OCI-M1 (cell line): ENCODE measurements around the gene CORO1C.

Source experiments
- DNase-seq: peaks from one replicate; lab custom pipeline; 2025; lab: John Stamatoyannopoulos, UW

CORO1C gene

DNA sequence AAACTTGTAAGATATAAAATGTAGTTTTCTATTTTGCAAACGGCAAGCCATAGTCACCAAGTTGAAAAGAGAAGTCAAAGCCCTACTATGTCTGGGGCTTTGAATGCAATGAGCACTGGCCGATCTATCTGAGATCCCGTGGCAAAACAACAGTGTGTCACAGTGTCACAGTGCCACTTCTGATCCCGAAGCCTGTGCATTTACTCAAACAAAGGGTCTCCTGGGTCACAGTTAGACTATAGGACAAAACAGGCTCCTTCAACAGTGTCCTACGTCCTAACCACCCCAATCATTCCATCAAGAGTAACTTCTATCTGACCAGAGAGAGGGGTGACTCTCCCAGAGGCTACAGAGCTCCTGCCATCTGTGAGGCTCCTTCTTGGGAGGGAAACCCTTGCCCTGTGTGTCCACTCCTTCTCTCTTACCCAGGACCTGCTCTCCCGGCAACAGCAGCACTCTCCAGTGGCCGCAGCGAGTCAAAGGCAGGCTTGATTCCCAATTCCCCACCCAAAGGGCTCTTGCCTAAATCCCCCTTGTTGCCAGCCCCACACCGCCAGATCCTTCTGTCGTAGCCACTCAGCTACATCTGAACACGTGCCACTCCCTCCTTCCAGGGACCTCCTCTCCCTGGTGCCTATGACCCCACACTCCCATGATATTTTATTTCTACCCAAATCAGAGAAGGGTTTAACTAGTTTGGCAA is 83.6 kb downstream of the CORO1C start:
- no peak for DNase-seq

- no peak for DNase-seq
Measured at GRCh38 chr12:108646600-108647579, 84.4 kb downstream of the CORO1C start.

DNA sequence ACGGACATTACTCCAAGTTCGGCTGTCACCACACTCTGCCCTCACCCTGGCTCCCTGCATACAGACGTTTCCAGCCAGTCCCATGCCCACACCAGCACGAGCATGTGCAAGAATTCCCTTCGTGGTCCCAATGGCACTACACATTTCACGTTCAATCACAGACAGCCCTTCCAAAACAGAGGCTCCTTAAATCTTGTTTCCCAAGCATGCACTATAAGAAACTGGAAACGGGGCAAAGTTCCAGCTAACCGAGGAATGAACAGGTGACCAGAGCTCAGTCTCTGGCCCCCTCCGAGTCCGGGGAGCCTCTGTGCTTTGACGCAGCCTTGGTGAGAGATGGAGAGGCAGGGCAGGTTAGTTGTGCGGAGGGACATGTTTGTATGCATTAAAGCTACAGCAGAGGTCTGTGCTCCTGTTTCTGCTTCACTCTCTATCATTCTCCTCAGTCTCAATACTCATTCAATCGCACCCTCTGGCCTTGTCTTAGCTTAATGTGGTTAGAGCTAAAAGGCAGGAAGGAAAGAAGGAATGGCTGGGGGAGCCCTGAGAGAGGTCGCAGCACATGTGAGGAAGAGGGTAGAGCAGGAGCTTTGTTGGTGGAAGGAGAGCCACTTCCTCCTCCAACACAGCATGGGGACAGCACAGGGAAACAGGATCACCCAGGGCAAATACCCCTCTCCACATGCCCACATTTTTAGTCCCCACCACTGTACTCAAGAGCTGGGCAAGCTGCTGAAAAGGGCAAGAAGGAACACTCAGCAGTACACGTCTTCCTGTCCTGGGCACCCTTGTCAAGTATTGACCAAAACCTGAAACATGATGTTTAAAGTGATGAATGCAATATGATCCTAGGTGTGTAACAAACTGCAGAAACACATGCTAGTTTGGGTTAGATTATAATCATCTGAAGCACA is 85.4 kb downstream of the CORO1C start:
- DNase-seq, result no peak

DNA sequence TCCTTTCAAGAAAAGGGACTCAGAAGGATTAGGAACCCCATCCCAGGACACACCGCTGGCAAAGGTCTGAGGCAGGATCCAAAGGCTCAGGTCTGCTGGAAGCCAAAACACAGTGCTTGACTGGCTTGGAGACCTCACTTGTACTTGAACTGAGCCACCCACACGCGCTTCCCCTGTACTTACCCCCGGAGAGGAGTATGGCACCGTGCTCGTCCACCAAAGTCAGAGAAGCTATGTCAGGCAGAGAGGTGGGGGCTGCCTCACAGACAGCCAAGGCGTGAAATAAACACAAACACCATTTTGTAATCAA is 86.6 kb downstream of the CORO1C start:
- DNase-seq, result no peak

GRCh38 chr12:108643941-108644810 is 87.1 kb downstream of the CORO1C start:
- DNase-seq, result no peak

- no peak for DNase-seq
Measured at GRCh38 chr12:108642899-108643654, 88.2 kb downstream of the CORO1C start.

DNA sequence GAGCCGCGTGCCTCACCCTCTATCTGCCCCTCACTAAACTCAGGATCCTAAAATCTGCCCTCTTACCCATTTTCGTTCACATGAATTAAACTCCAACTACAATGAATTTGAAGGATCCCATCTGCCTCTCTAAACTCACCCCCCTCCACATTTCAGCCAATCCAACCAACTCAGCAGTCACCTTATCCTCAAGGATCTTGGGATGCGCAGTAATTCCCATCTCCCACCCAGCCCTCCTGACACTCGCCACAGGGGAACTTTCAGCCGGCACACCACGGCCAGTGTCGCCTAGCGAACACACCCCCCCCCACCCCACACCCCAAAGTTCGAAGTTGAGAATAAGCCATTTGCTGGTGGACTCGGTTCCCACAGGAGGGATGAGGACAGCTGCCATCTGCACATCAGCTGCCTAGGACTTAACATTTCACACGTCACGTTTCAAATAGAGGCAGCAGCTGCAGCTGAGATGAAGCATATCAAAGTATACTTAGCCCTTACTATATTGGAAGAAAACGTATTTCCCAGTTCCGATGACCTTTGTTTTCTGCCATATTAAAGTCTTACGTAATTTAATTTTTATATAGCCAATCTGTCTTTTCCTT is 88.9 kb downstream of the CORO1C start:
- no peak for DNase-seq

- DNase-seq, result peak; percentile 46
Measured at GRCh38 chr12:108641446-108642268, 89.7 kb downstream of the CORO1C start.

DNA sequence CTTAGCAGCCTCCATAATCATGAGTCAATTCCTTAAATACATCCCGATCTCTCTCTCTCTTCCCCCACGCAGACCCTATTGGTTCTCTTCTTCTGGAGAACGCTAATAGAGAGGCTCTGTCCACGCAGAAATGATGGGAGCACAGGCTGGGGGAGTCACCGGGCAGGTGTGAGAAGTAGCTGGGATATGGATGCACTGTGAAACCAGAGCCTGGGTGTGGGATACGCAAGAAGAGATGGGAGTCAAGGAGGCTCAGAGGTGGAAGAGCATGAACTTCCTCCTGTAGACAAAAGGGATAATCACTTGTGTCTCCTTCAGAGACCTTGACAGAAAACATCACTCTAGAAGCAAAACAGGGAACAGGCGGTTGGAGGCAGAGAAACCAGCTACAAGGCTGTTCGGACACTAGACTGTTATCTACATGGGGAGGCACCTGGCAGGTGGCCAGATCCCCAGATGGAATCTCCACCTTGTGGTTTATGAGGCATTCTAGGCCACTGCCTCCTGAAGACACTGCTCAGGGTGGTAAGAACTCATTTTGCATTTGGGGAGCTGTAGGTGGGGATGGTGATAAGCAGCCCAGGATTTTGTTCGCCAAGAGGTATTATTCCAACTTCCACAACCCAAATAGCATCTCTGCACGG is 90.4 kb downstream of the CORO1C start:
- peak; percentile 91 for DNase-seq

GRCh38 chr12:108638997-108639822 is 92.1 kb downstream of the CORO1C start:
- no peak for DNase-seq

DNA sequence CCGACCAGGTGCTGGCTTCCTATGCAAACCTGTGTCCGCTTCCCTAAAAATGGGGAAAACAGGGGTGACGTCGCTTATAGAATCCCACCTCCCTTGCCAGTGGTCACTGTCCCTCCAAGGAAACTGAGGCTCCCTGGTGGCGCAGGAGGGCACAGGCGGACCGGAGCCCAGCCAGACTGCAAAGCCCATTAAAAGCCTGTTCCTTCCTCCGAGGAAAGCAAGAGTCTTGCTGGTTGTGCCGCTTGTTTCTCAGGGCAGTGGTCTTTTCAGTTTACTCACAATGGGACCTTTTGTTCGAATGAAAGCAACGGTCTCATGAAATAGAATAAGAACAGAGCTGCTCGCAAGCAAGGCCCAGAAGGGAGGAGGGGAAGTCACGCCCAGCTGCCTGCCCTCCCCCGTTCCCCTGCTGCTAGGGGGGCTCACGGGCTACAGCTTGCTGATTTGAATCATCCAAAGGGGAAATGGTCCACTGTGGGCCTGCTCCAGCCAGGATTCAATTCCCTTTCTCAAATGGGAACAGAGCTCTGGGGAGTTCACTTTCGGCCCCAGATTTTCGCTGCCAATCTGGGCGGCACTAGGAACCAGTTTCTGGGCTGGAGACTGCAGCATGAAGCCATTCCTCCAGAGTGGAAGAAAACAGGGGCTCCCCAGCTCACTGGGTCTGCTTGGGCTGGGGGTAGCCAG is 93.0 kb downstream of the CORO1C start:
- no peak for DNase-seq

DNA sequence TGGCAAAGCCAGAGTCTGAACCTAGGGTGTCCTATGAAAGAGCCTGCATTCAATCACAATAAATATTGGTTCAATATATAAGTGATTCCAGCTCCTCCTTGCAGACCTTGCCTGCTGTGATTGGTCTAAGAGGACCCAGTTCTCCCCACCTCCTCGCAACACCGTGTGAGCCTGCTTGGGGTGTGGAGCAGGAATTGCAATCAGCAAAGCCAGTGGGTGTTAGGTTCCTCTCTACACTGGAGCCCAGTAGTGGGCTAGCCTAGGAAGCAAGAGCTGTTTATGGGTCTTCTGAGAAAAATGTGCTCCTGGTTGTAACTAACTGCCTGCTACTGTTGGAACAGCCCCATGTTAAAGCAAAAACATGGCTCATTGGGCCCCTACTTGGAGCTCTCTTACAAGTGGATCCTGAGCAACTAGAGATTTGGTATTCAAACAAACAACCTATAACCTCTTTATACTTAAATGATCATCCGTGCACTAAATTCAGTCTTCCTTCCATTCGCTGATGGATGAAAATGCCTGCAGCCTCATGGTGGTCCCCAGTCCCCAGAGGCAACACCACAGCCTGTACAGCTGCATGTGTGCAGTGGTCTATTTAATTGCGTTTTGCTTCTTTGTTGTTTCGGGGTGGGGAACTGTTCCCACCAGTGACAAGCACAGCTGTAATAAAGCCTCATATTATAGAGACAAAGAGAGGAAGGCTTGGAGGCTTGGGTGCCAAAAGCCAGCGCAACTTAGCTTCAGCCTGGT is 93.9 kb downstream of the CORO1C start:
- no peak for DNase-seq

DNA sequence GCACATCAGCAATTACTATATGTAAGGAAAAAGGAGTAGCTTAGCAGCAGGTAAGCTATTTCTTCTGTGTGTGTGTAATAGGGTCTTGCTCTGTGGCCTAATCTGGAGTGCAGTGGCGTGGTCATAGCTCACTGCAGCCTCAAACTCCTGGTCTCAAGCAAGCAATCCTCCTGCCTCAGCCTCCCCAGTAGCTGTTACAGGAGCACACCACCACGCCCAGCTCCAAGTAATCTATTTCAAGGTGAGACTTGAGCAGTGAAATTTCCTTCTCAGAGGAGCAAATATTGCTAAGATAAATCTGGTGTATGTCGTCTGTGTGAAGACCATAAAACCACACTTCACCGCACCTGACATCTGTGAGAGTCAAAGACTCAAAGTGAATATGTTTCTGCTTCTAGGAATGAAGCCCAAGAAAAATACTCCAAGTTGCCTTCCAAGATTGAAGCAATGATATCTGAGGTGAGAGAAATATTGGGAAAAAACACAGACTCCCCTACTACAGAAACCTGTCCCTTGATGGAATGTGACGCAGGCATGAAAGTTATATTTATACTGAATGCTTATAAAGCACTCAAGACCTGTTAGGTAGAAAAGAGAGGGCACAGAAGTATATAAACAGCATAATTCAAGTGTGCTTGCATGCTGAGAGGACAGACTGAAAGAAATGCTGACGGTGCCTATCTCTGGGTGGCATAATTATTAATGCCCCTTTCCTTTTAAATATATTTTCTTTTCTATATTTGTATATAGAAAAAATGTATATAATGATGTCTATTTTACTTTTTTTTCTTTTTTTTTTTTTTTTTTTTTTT is 95.1 kb downstream of the CORO1C start:
- DNase-seq, result no peak

- peak; percentile 76 for DNase-seq
Measured at GRCh38 chr12:108635201-108635996, 95.9 kb downstream of the CORO1C start.

GRCh38 chr12:108634341-108634751 is 97.0 kb downstream of the CORO1C start:
- DNase-seq, result peak; percentile 92
